CD4-positive, alpha-beta T cell (primary cell): ENCODE measurements around the gene FBXO41. TPM values are rescaled to one million over a fixed set of nuclear protein-coding genes. Genes with fewer than 3 reads are reported as not detected.

ENCODE experiments used
- ATAC-seq: fragments of 200-7000 bp; cut with Tn5 transposase; one replicate; pipeline ENCODE4 v1.10.0; 2022; ENCODE audit warnings: mild to moderate bottlenecking; ENCODE audit not compliant: poor library complexity
- CTCF ChIA-PET: fragments of 350-600 bp; sonication (Branson Sonifier 250); formaldehyde crosslinking; loops from one replicate; lab custom pipeline; 2021; ENCODE audit warnings: antibody characterized with exemption, inconsistent platforms; lab: Charles Lee
- POLR2A ChIA-PET: fragments of 350-600 bp; sonication (Branson Sonifier 250); formaldehyde crosslinking; loops from one replicate; lab custom pipeline; 2021; ENCODE audit warnings: antibody characterized with exemption, inconsistent platforms; lab: Charles Lee
- DNase-seq, 14 experiments: peaks; one replicate each; pipeline ENCODE4 v3.0.0-alpha.2; 2013 to 2020; ENCODE audit warnings: mixed read lengths in 2 of 14
- H3K27ac ChIP-seq, 2 donors: one replicate each; pipeline versions ENCODE4 v1.5.1 to v1.7.0; 2013; ENCODE audit warnings: low read length in 2 of 2, low read depth in 1 of 2, mild to moderate bottlenecking in 1 of 2
- H3K27me3 ChIP-seq, 2 experiments: 1 replicate in 1 of 2; 2 replicates in 1 of 2; pipeline versions ENCODE4 v1.6.1 to v1.7.0; 2013; ENCODE audit warnings: low read length in 2 of 2, control low read depth in 1 of 2, mild to moderate bottlenecking in 1 of 2, moderate library complexity in 1 of 2; ENCODE audit not compliant: insufficient read depth in 2 of 2, control insufficient read depth in 1 of 2
- H3K36me3 ChIP-seq: one replicate; pipeline ENCODE4 v1.6.1; 2013; ENCODE audit warnings: low read length, control low read depth; ENCODE audit not compliant: insufficient read depth
- H3K4me1 ChIP-seq: one replicate; pipeline ENCODE4 v1.6.1; 2013; ENCODE audit warnings: low read length, control low read depth; ENCODE audit not compliant: insufficient read depth
- H3K4me3 ChIP-seq: one replicate; pipeline ENCODE4 v1.5.1; 2013; ENCODE audit warnings: mild to moderate bottlenecking, low read length, moderate library complexity
- H3K9me3 ChIP-seq, 2 experiments: 1 replicate in 1 of 2; 2 replicates in 1 of 2; pipeline versions ENCODE4 v1.6.1 to v1.7.0; 2013; ENCODE audit warnings: low read length in 2 of 2, mild to moderate bottlenecking in 2 of 2, control low read depth in 1 of 2, moderate library complexity in 1 of 2; ENCODE audit not compliant: control insufficient read depth in 1 of 2, insufficient read depth in 1 of 2
- H3K27ac Mint-ChIP-seq: one replicate; pipeline ENCODE4 v1.8.0; 2020; ENCODE audit warnings: mixed read lengths
- H3K27me3 Mint-ChIP-seq: one replicate; pipeline ENCODE4 v1.8.0; 2021; ENCODE audit warnings: mixed read lengths
- H3K36me3 Mint-ChIP-seq: one replicate; pipeline ENCODE4 v1.8.0; 2021; ENCODE audit warnings: low read depth, mixed read lengths
- H3K4me1 Mint-ChIP-seq: one replicate; pipeline ENCODE4 v1.8.0; 2021; ENCODE audit warnings: low read depth, mixed read lengths
- H3K4me3 Mint-ChIP-seq: one replicate; pipeline ENCODE4 v1.8.0; 2020; ENCODE audit warnings: mild to moderate bottlenecking, mixed read lengths
- H3K9me3 Mint-ChIP-seq: one replicate; pipeline ENCODE4 v1.8.0; 2020; ENCODE audit warnings: mixed read lengths
- CTCF ChIP-seq: fragments of 200-600 bp; IDR thresholded peaks from one replicate; pipeline ENCODE4 v1.8.0; 2022; ENCODE audit warnings: antibody characterized with exemption, mild to moderate bottlenecking
- intact Hi-C, 2 experiments: fragments of 100-400 bp; cut with DNase I in 1 of 2; cut with micrococcal nuclease in 1 of 2; formaldehyde crosslinking; loops; one replicate each; pipeline versions ENCODE4 v1.15.1 to v1.9.0; 2023 to 2025; cut with DNase I, micrococcal nuclease
- total RNA-seq, 174 experiments: library from RNA in 2 of 174; stranded (reverse) in 2 of 174; gene quantifications; one replicate each; pipeline ENCODE4 v1.2.3 and lab custom pipeline; 2021 to 2026

Gene FBXO41
- total RNA-seq, 2 experiments from 2014 or later, result 14.0 to 16.0 TPM

GRCh38 chr2:73225513-73226360 is 58.5 kb downstream of the FBXO41 start:
- H3K27ac Mint-ChIP-seq, result peak overlapping the region; percentile 12
- H3K36me3 Mint-ChIP-seq, result peaks cover 50% of the 10 kb centered on the region
- Histone ChIP-seq H3K36me3 (peaks cover 51% of the 10 kb centered on the region), H3K27me3 (no peaks in the 10 kb centered on the region), H3K27ac (no peak overlapping the region), H3K4me1 (no peaks in the 10 kb centered on the region), H3K4me3 (no peak overlapping the region), H3K9me3 (no peaks in the 10 kb centered on the region)
- POLR2A ChIA-PET, result interaction anchor here (2.0 kb wide), 1 partner anchor 11 kb away, joined by 5 read pairs; no protein-coding TSS in a partner anchor
- TF ChIP-seq CTCF, result no peak
- DNase-seq (no peak), ATAC-seq (no peak)
- CTCF ChIA-PET, result no interaction called here
- no peak overlapping the region for H3K4me3 Mint-ChIP-seq
- H3K4me1 Mint-ChIP-seq, result no peaks in the 10 kb centered on the region
- H3K9me3 Mint-ChIP-seq, result no peaks in the 10 kb centered on the region
- intact Hi-C loops, result no loop called here
- no peaks in the 10 kb centered on the region for H3K27me3 Mint-ChIP-seq

- H3K27me3 Mint-ChIP-seq, result no peaks in the 10 kb centered on the region
- Histone ChIP-seq H3K27ac (no peak overlapping the region), H3K4me1 (no peaks in the 10 kb centered on the region), H3K9me3 (no peaks in the 10 kb centered on the region), H3K4me3 (no peak overlapping the region), H3K36me3 (peaks cover 66% of the 10 kb centered on the region), H3K27me3 (no peaks in the 10 kb centered on the region)
- no peak for TF ChIP-seq CTCF
- no peak overlapping the region for H3K4me3 Mint-ChIP-seq
- intact Hi-C loops, result no loop called here
- ATAC-seq, result no peak
- H3K27ac Mint-ChIP-seq, result no peak overlapping the region
- DNase-seq, result no peak
- H3K9me3 Mint-ChIP-seq, result no peaks in the 10 kb centered on the region
- no peaks in the 10 kb centered on the region for H3K4me1 Mint-ChIP-seq
- ChIA-PET POLR2A (interaction anchor here (1.1 to 2.0 kb wide), 3 partner anchors 9 to 13 kb away, joined by 4 to 5 read pairs (median 4); partner anchors contain the start of gene PRADC1), CTCF (no interaction called here)
- peaks cover 68% of the 10 kb centered on the region for H3K36me3 Mint-ChIP-seq
Observed at GRCh38 chr2:73223821-73224220, 60.5 kb downstream of the FBXO41 start.

GRCh38 chr2:73218298-73218697 is 66.0 kb downstream of the FBXO41 start:
- H3K27ac ChIP-seq, result no peak overlapping the region
- H3K27me3 ChIP-seq, result no peaks in the 10 kb centered on the region
- Mint-ChIP-seq H3K27me3 (no peaks in the 10 kb centered on the region), H3K36me3 (peaks cover 54% of the 10 kb centered on the region), H3K9me3 (no peaks in the 10 kb centered on the region), H3K4me1 (peaks cover 25% of the 10 kb centered on the region), H3K4me3 (no peak overlapping the region), H3K27ac (no peak overlapping the region)
- no peak overlapping the region for H3K4me3 ChIP-seq
- TF ChIP-seq CTCF, result no peak
- DNase-seq (no peak), ATAC-seq (no peak)
- intact Hi-C loops, result loop anchor here in 1 of 2 experiments (10.0 kb wide), 1 partner anchor 1437 kb away; the partner anchor contains the start of gene SEMA4F
- ChIA-PET POLR2A (interaction anchor here (1.1 kb wide), 2 partner anchors 9 to 15 kb away, joined by 3 to 6 read pairs; partner anchors contain the start of genes CCT7 and PRADC1), CTCF (interaction anchor here (1.8 kb wide), 1 partner anchor 41 kb away, joined by 6 read pairs; no protein-coding TSS in a partner anchor)
- H3K4me1 ChIP-seq, result peaks cover 19% of the 10 kb centered on the region
- no peaks in the 10 kb centered on the region for H3K9me3 ChIP-seq
- H3K36me3 ChIP-seq, result peaks cover 46% of the 10 kb centered on the region
